22Rv1 (cell line): ENCODE results near the gene SLC12A4.

Experiments
- CTCF ChIP-seq: fragments of 450-650 bp; IDR thresholded peaks from 2 replicates; pipeline ENCODE4 v1.5.1; 2017; ENCODE audit warnings: mild to moderate bottlenecking
- ZFX ChIP-seq: fragments of 450-650 bp; IDR thresholded peaks from 2 replicates; pipeline ENCODE4 v1.6.1; 2017; ENCODE audit warnings: antibody characterized with exemption, borderline replicate concordance

- TF ChIP-seq CTCF: no peak
- TF ChIP-seq ZFX: no peak
Observed at GRCh38 chr16:67930191-67930590, 38.2 kb downstream of the SLC12A4 start.
